Sigmoid colon (tissue), 7 donors: Measurements from ENCODE around the gene SUMO3. TPM values are rescaled to one million over a fixed set of nuclear protein-coding genes. Genes with fewer than 3 reads are reported as not detected.
A peak's percentile ranks its signal among the peaks of the same experiment; 100 is the strongest.

Experiments used
- DNase-seq: peaks from one replicate; pipeline ENCODE4 v3.0.0-alpha.2; 2019
- H3K27ac ChIP-seq, 4 donors: fragments of 200-600 bp; sonication (generic); one replicate each; pipeline ENCODE4 v1.5.1; 2016 to 2019; ENCODE audit warnings: mild to moderate bottlenecking in 1 of 4
- H3K27me3 ChIP-seq, 3 donors: fragments of 200-600 bp; sonication (generic); one replicate each; pipeline ENCODE4 v1.5.1; 2019; ENCODE audit warnings: mild to moderate bottlenecking in 1 of 3
- H3K36me3 ChIP-seq, 4 donors: fragments of 200-600 bp; sonication (generic); one replicate each; pipeline ENCODE4 v1.5.1; 2016 to 2019
- H3K4me1 ChIP-seq, 4 donors: fragments of 200-600 bp; sonication (generic); one replicate each; pipeline ENCODE4 v1.5.1; 2017 to 2019
- H3K4me3 ChIP-seq, 4 donors: fragments of 200-600 bp; sonication (generic); one replicate each; pipeline ENCODE4 v1.5.1; 2017 to 2019; ENCODE audit warnings: mild to moderate bottlenecking in 2 of 4, moderate library complexity in 1 of 4
- H3K9me3 ChIP-seq, 4 donors: fragments of 200-600 bp in 3 of 4; sonication (generic) in 3 of 4; one replicate each; pipeline versions ENCODE4 v1.5.1 to v1.6.1; 2013 to 2019
- CTCF ChIP-seq, 4 experiments: fragments of 450-650 bp in 3 of 4; fragments of 200-600 bp in 1 of 4; IDR thresholded peaks; one replicate each; pipeline ENCODE4 v1.5.1; 2016 to 2019; ENCODE audit warnings: antibody characterized with exemption in 4 of 4, mild to moderate bottlenecking in 3 of 4, moderate library complexity in 2 of 4
- EP300 ChIP-seq, 4 donors: sonication (generic); formaldehyde crosslinking; IDR thresholded peaks; one replicate each; pipeline ENCODE4 v1.6.1; 2017; ENCODE audit warnings: antibody characterized with exemption in 4 of 4
- POLR2A ChIP-seq, 2 donors: fragments of 450-650 bp; IDR thresholded peaks; one replicate each; pipeline ENCODE4 v1.6.1; 2016; ENCODE audit warnings: antibody characterized with exemption in 2 of 2, mild to moderate bottlenecking in 2 of 2, moderate library complexity in 2 of 2
- POLR2AphosphoS5 ChIP-seq, 4 donors: sonication (generic); formaldehyde crosslinking; IDR thresholded peaks; one replicate each; pipeline ENCODE4 v1.6.1; 2017; ENCODE audit warnings: antibody characterized with exemption in 4 of 4
- whole genome bisulfite sequencing, 2 donors: extraction: QIAGEN DNeasy Blood & Tissue Kit; methylation state at CpG; one replicate each; pipeline ENCODE4 v1.1.7; 2013; 5-methylcytosine and 5-hydroxymethylcytosine counted together
- intact Hi-C: fragments of 100-400 bp; cut with DNase I; formaldehyde crosslinking; loops from one replicate; pipeline ENCODE4 v1.15.1; 2023
- polyA plus RNA-seq, 3 donors: library from polyadenylated mRNA; stranded (reverse); fragments of 200-250 nt; gene quantifications; one replicate each; pipeline ENCODE4 v1.2.3, GENCODE V29; 2013
- total RNA-seq, 4 donors: library from RNA; depleted of rRNA; stranded (reverse); fragments of >200 nt; gene quantifications; one replicate each; pipeline ENCODE4 v1.1.0, GENCODE V29; 2016
- donor health status: healthy with polysubstance abuse.
- donor health status: Bipolar disorder and iron deficiency.
- donor health status: healthy.

Gene SUMO3
- total and polyA plus RNA-seq, 7 donors, result 52.4 to 104 (median 60.1) TPM

- no peaks in the 10 kb centered on the region for H3K27me3 ChIP-seq
- H3K4me1 ChIP-seq, result peaks cover 0 to 31% (median 9%) of the 10 kb centered on the region in 4 donors
- no peaks in the 10 kb centered on the region for H3K9me3 ChIP-seq
- DNase-seq, result no peak
- WGBS, 2 donors, result 8 to 32% methylated on average over 4 of the region's 4 CpGs
- TF ChIP-seq CTCF (IDR thresholded peaks at IDR 0.05), result peak in 1 of 4 experiments; percentile 4
- TF ChIP-seq POLR2AphosphoS5 (IDR thresholded peaks at IDR 0.05), result no peak
- no peak for TF ChIP-seq POLR2A (IDR thresholded peaks at IDR 0.05)
- TF ChIP-seq EP300 (IDR thresholded peaks at IDR 0.05), result no peak
- no peak overlapping the region for H3K4me3 ChIP-seq
- intact Hi-C loops, result loop anchor here (1.0 to 5.0 kb wide), 2 partner anchors 283 to 451 kb away; no protein-coding TSS in a partner anchor
- H3K27ac ChIP-seq, result no peak overlapping the region
- peaks cover 0 to 13% (median 0%) of the 10 kb centered on the region in 4 donors for H3K36me3 ChIP-seq
Observed at GRCh38 chr21:44793592-44794374, 24.1 kb downstream of the SUMO3 start.

- peak overlapping the region in 1 of 4 donors; percentile 34 for H3K27ac ChIP-seq
- peaks cover 0 to 31% (median 9%) of the 10 kb centered on the region in 4 donors for H3K4me1 ChIP-seq
- 22 to 34% methylated on average over 10 of the region's 10 CpGs for WGBS, 2 donors
- H3K4me3 ChIP-seq, result no peak overlapping the region
- intact Hi-C loops, result loop anchor here (1.0 to 5.0 kb wide), 2 partner anchors 283 to 451 kb away; no protein-coding TSS in a partner anchor
- no peak for DNase-seq
- no peaks in the 10 kb centered on the region for H3K9me3 ChIP-seq
- peaks cover 0 to 9% (median 0%) of the 10 kb centered on the region in 4 donors for H3K36me3 ChIP-seq
- TF ChIP-seq CTCF (IDR thresholded peaks at IDR 0.05) (peak; percentile 41 to 78 (median 65)), POLR2A (IDR thresholded peaks at IDR 0.05) (no peak), POLR2AphosphoS5 (IDR thresholded peaks at IDR 0.05) (no peak), EP300 (IDR thresholded peaks at IDR 0.05) (no peak)
- H3K27me3 ChIP-seq, result no peaks in the 10 kb centered on the region
Observed at GRCh38 chr21:44792702-44793591, 24.9 kb downstream of the SUMO3 start.

- WGBS, 2 donors, result 93 to 98% methylated on average over 5 of the region's 5 CpGs
- H3K4me1 ChIP-seq, result peaks cover 0 to 31% (median 9%) of the 10 kb centered on the region in 4 donors
- DNase-seq, result no peak
- intact Hi-C loops, result loop anchor here (5.0 kb wide), 1 partner anchor 450 kb away; no protein-coding TSS in a partner anchor
- no peaks in the 10 kb centered on the region for H3K9me3 ChIP-seq
- H3K27ac ChIP-seq, result no peak overlapping the region
- TF ChIP-seq EP300 (IDR thresholded peaks at IDR 0.05), result no peak
- H3K27me3 ChIP-seq, result no peaks in the 10 kb centered on the region
- no peak overlapping the region for H3K4me3 ChIP-seq
- peaks cover 0 to 6% (median 0%) of the 10 kb centered on the region in 4 donors for H3K36me3 ChIP-seq
Observed at GRCh38 chr21:44791993-44792392, 25.9 kb downstream of the SUMO3 start.

GRCh38 chr21:44791246-44791645, 26.6 kb downstream of the SUMO3 start:
- H3K36me3 ChIP-seq, result peaks cover 0 to 1% (median 0%) of the 10 kb centered on the region in 4 donors
- H3K4me1 ChIP-seq, result peaks cover 0 to 32% (median 10%) of the 10 kb centered on the region in 4 donors
- DNase-seq, result no peak
- H3K4me3 ChIP-seq, result no peak overlapping the region
- no peak overlapping the region for H3K27ac ChIP-seq
- no peaks in the 10 kb centered on the region for H3K9me3 ChIP-seq
- intact Hi-C loops, result loop anchor here (5.0 kb wide), 1 partner anchor 449 kb away; no protein-coding TSS in a partner anchor
- WGBS, 2 donors, result 82 to 91% methylated on average over 5 of the region's 5 CpGs
- TF ChIP-seq CTCF (IDR thresholded peaks at IDR 0.05) (no peak), POLR2A (IDR thresholded peaks at IDR 0.05) (no peak), POLR2AphosphoS5 (IDR thresholded peaks at IDR 0.05) (no peak), EP300 (IDR thresholded peaks at IDR 0.05) (no peak)
- H3K27me3 ChIP-seq, result no peaks in the 10 kb centered on the region
